Ectodermal cell (in vitro differentiated cells): ENCODE measurements around the gene MAN1A1.

Experiments used
- H3K27ac ChIP-seq: 2 replicates; pipeline ENCODE4 v1.7.0; 2013; ENCODE audit warnings: mild to moderate bottlenecking, low read depth, low read length; ENCODE audit not compliant: insufficient read depth, poor library complexity, severe bottlenecking
- H3K27me3 ChIP-seq: 2 replicates; pipeline ENCODE4 v1.7.0; 2013; ENCODE audit warnings: mild to moderate bottlenecking, low read length; ENCODE audit not compliant: insufficient read depth, control insufficient read depth, poor library complexity, severe bottlenecking
- H3K36me3 ChIP-seq: one replicate; pipeline ENCODE4 v1.7.0; 2013; ENCODE audit warnings: low read length; ENCODE audit not compliant: control insufficient read depth, insufficient read depth
- H3K4me1 ChIP-seq: one replicate; pipeline ENCODE4 v1.7.0; 2013; ENCODE audit warnings: low read length; ENCODE audit not compliant: control insufficient read depth, insufficient read depth
- H3K4me3 ChIP-seq: 2 replicates; pipeline ENCODE4 v1.7.0; 2013; ENCODE audit warnings: low read depth, low read length, control low read depth; ENCODE audit not compliant: insufficient read depth
- H3K9me3 ChIP-seq: 2 replicates; pipeline ENCODE4 v1.7.0; 2013; ENCODE audit warnings: mild to moderate bottlenecking, low read length, moderate library complexity; ENCODE audit not compliant: control insufficient read depth
- WGBS, 2 experiments: methylation state at CpG; one replicate each; pipeline ENCODE4 v1.1.7; 2013; ENCODE audit warnings: missing lambda C conversion rate in 2 of 2; 5-methylcytosine and 5-hydroxymethylcytosine counted together

Gene MAN1A1

DNA sequence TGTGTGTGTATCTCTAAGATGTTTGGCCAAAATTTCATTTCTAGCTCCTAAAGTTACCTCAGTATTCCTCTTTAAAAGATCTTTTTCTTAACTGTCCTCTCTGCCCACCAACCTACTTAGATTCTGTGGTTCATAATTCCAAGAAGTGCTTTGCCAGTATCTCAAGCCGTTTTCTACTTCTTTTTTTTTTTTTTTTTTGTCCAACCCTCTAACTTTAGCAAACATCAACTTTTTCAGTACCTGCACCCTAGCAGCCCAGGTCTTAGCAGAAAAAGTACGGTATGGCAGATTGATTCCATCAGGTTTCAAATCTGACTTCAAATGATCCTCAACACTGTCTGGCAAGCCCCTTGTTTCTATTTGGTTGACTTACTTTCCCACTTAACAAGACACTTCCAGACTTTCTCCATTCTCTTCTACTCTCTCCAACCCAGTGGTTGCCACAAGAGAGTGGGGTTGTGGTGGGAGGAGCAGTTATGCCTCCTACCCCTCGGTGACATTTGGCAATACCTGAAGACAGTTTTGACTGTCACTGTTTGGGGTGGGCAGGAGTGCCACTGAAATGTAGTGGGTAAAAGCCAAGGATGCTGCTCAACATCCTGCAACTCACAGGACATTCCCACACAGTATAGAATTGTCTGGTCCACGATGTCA, 10.8 kb upstream of the MAN1A1 start:
- Histone ChIP-seq H3K9me3 (no peaks in the 10 kb centered on the region), H3K4me1 (no peaks in the 10 kb centered on the region), H3K4me3 (no peak overlapping the region), H3K27ac (no peak overlapping the region), H3K36me3 (no peaks in the 10 kb centered on the region), H3K27me3 (no peaks in the 10 kb centered on the region)
- WGBS, 2 experiments = 92 to 96% methylated on average over 4 of the region's 4 CpGs

DNA sequence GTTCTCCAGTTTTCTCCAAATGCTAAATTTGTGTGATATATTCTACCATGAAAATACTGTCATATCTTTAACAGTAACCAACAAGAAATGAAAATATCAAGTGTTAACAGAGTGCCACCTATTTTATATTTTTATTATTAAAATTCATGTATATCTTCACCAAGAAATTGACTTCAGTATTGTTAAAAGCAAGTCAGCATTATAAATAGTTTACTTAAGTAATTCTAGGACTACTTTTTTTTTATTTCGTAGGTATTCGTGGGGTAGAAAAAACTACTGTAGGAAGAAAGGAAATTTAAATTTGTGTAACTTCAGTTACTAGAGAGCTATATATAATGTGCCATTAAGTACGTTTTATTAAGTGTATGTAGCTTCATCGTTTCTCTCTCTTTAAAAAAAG, 6.3 kb upstream of the MAN1A1 start:
- no peaks in the 10 kb centered on the region for H3K9me3 ChIP-seq
- no peak overlapping the region for H3K27ac ChIP-seq
- H3K36me3 ChIP-seq = no peaks in the 10 kb centered on the region
- H3K4me3 ChIP-seq = no peak overlapping the region
- WGBS, 2 experiments = 95 to 96% methylated on average over 4 of the region's 4 CpGs
- H3K4me1 ChIP-seq = no peaks in the 10 kb centered on the region
- peaks cover 8% of the 10 kb centered on the region for H3K27me3 ChIP-seq

GRCh38 chr6:119355157-119355556, 5.6 kb upstream of the MAN1A1 start:
- no peaks in the 10 kb centered on the region for H3K36me3 ChIP-seq
- no peaks in the 10 kb centered on the region for H3K4me1 ChIP-seq
- 88% methylated on average over 1 of the region's 2 CpGs for WGBS, 2 experiments
- no peak overlapping the region for H3K4me3 ChIP-seq
- no peak overlapping the region for H3K27ac ChIP-seq
- H3K9me3 ChIP-seq = no peaks in the 10 kb centered on the region
- H3K27me3 ChIP-seq = peaks cover 16% of the 10 kb centered on the region

DNA sequence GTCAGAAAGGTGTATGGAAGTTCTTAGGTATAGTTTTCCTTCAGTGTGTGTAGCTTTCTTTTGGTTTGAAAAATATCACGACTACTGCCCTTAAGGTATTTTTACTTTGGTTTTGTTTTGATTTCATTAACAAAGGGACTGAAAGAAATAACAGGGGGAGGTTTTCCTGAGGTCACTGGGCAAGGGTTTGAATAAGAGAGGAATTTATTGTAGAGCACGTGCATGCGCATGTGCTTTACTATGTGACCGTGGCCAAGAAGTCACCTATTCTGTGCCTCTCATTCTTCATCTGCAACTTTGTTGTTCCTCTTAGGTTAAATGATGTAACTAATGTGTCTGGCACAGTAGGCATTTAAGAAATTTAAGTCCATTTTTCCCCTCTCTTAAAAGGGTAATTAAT, 4.1 kb upstream of the MAN1A1 start:
- WGBS, 2 experiments = 64 to 66% methylated on average over 4 of the region's 4 CpGs

DNA sequence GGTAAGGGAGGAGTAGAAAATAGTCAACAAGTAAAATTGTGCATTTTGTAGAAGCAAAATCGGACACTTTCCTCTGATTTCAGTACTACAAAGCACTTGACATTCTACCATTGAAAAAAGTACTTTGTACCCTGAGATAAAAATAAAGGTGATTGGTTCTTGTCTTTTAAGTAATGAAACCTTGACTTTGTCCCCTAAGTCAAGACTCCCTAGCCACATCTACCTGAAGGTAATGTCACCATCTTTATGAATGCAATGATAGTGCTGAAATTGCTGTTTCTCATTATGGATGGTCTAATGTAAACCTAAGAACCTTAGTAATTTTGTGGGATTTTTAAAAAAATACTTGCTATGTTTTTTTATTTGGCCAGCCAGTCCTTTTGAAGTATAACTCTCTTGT, 2.4 kb upstream of the MAN1A1 start:
- WGBS, 2 experiments = 86% methylated on average over 1 of the region's 1 CpG; no CpG with 5 or more reads in 1 of the 2 experiments
- no peaks in the 10 kb centered on the region for H3K9me3 ChIP-seq
- no peak overlapping the region for H3K4me3 ChIP-seq
- no peaks in the 10 kb centered on the region for H3K36me3 ChIP-seq
- H3K4me1 ChIP-seq = no peaks in the 10 kb centered on the region
- H3K27ac ChIP-seq = no peak overlapping the region
- H3K27me3 ChIP-seq = peaks cover 39% of the 10 kb centered on the region

More for the DNA sequence above, 4.1 kb upstream of the MAN1A1 start:
- Histone ChIP-seq H3K9me3 (no peaks in the 10 kb centered on the region), H3K36me3 (no peaks in the 10 kb centered on the region), H3K27me3 (peaks cover 23% of the 10 kb centered on the region), H3K27ac (no peak overlapping the region), H3K4me3 (no peak overlapping the region), H3K4me1 (no peaks in the 10 kb centered on the region)

DNA sequence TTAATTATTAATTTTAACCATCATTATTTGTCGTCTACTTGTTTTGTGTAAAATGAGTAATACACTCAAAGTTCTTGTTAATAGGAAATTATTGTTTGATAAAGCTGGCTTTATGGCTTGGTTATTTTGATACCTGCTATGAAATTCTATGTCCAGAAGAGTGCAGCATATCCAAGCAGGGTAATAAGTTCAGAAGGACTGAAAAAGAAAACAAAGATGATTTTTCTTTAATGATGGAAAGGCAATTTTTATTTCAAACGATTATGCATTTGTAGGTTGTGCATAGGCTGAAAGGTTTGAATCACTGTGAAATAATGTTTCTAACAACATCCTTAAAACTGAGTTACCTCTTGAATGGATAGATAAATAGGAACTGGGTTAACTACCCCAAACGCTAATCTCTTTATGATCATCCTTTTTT, 1.4 kb upstream of the MAN1A1 start:
- 59 to 69% methylated on average over 2 of the region's 3 CpGs for WGBS, 2 experiments
- Histone ChIP-seq H3K9me3 (no peaks in the 10 kb centered on the region), H3K27me3 (peaks cover 45% of the 10 kb centered on the region), H3K4me1 (no peaks in the 10 kb centered on the region), H3K36me3 (no peaks in the 10 kb centered on the region), H3K4me3 (no peak overlapping the region), H3K27ac (no peak overlapping the region)

- peak overlapping the region; percentile 62 for H3K4me3 ChIP-seq
- 3 to 7% methylated on average over 24 of the region's 24 CpGs for whole genome bisulfite sequencing, 2 experiments
- no peaks in the 10 kb centered on the region for H3K36me3 ChIP-seq
- peaks cover 45% of the 10 kb centered on the region for H3K27me3 ChIP-seq
- no peaks in the 10 kb centered on the region for H3K4me1 ChIP-seq
- H3K27ac ChIP-seq = no peak overlapping the region
- H3K9me3 ChIP-seq = no peaks in the 10 kb centered on the region
Measured at GRCh38 chr6:119350202-119350951, 816 bp upstream of the MAN1A1 start.

DNA sequence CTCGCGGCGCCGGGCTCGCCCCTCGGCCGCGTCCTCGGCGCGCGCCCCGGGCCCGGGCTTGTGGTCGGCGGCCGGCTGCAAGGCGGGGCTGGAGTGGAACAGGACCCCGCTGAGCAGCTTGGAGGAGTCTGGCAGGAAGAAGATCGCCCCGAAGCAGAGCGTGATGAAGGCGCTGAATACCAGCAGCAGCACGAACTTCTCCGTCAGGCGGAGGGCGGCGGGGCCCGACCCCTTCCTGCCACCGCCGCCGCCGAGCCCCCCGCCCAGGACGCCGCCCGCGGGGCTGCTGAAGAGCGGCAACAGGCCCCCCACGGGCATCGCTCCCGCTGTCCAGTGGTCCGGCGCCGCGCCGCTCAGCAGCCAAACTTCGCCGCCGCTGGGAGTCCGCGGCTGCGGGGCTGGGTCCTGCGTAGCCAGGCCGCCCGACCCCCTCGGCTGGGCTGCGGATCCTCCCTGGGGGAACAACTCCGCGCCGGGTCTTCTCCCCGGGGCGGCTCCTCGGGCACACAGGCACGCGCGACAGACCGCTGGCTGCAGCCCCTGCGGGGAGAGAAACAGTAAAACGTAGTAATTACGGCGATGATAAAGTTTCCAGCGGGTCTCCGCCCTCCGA, 707 bp downstream of the MAN1A1 start:
- H3K36me3 ChIP-seq = no peaks in the 10 kb centered on the region
- H3K27ac ChIP-seq = no peak overlapping the region
- H3K27me3 ChIP-seq = peaks cover 45% of the 10 kb centered on the region
- no peaks in the 10 kb centered on the region for H3K4me1 ChIP-seq
- no peaks in the 10 kb centered on the region for H3K9me3 ChIP-seq
- WGBS, 2 experiments = 0% methylated on average over 75 of the region's 75 CpGs
- H3K4me3 ChIP-seq = peak overlapping the region; percentile 62

DNA sequence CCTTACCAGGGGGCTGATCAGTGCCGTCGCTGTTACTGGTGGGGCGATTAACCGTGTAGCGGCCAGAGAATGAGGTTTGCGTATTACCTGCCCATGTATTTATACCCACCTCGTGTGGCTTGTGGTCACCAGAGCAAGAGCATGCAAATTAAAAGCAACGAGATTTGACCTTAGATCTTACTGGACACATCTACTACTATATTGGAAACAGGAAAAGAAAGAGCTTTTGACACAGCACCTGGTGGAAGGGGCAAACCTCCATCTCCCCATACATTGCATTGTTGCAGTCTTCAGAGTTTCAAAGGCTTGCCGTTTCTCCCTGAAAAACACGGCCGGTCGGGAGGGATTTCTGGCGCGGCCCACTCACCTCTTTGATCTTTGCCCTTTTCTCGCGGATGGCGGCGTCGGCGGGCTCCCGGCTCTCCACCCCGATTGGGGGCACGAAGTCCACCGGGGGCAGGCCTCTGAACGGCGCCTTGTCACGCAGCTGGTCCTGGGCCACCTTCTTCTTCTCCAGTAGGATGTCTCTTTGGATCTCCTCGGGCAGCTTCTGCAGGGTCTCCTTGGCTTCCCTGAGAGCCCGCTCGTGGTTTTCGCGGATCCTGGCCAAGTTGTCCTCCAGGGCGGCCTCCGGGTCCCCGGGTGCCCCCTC, 1.3 kb downstream of the MAN1A1 start:
- 14 to 15% methylated on average over 35 of the region's 35 CpGs for WGBS, 2 experiments
- peak overlapping the region; percentile 62 for H3K4me3 ChIP-seq

More for the DNA sequence above, 1.3 kb downstream of the MAN1A1 start:
- H3K27ac ChIP-seq = no peak overlapping the region
- no peaks in the 10 kb centered on the region for H3K4me1 ChIP-seq
- H3K27me3 ChIP-seq = peaks cover 45% of the 10 kb centered on the region
- no peaks in the 10 kb centered on the region for H3K9me3 ChIP-seq
- H3K36me3 ChIP-seq = no peaks in the 10 kb centered on the region
